Smooth muscle cell (in vitro differentiated cells): ENCODE measurements around the gene DDX59. TPM values are rescaled to one million over a fixed set of nuclear protein-coding genes. Genes with fewer than 3 reads are reported as not detected.

ENCODE experiments used
- DNase-seq: peaks from one replicate; lab custom pipeline; 2025; ENCODE audit not compliant: unreplicated experiment; lab: John Stamatoyannopoulos, UW
- H2AFZ ChIP-seq: fragments of 200-600 bp; sonication (generic); 2 replicates; pipeline ENCODE4 v1.6.0; 2016; ENCODE audit warnings: antibody characterized with exemption, low read depth, mild to moderate bottlenecking
- H3F3A ChIP-seq: fragments of 200-600 bp; sonication (generic); 2 replicates; pipeline ENCODE4 v1.6.0; 2017; ENCODE audit warnings: antibody characterized with exemption, low read depth
- H3K27ac ChIP-seq: fragments of 200-600 bp; sonication (generic); 2 replicates; pipeline ENCODE4 v1.5.1; 2016; ENCODE audit warnings: low read depth, mild to moderate bottlenecking
- H3K27me3 ChIP-seq: fragments of 200-600 bp; sonication (generic); 2 replicates; pipeline ENCODE4 v1.6.1; 2016; ENCODE audit warnings: low read depth, mild to moderate bottlenecking
- H3K36me3 ChIP-seq: fragments of 200-600 bp; sonication (generic); 2 replicates; pipeline ENCODE4 v1.5.1; 2016; ENCODE audit warnings: low read depth
- H3K4me1 ChIP-seq: fragments of 200-600 bp; sonication (generic); 2 replicates; pipeline ENCODE4 v1.5.1; 2016; ENCODE audit warnings: low read depth
- H3K4me2 ChIP-seq: fragments of 200-600 bp; sonication (generic); 2 replicates; pipeline ENCODE4 v1.6.0; 2016; ENCODE audit warnings: mild to moderate bottlenecking
- H3K4me3 ChIP-seq: fragments of 200-600 bp; sonication (generic); 2 replicates; pipeline ENCODE4 v1.5.1; 2016; ENCODE audit warnings: mild to moderate bottlenecking
- H3K79me2 ChIP-seq: fragments of 200-600 bp; sonication (generic); 2 replicates; pipeline ENCODE4 v1.6.0; 2016; ENCODE audit warnings: low read depth, mild to moderate bottlenecking
- H3K9ac ChIP-seq: fragments of 200-600 bp; sonication (generic); 2 replicates; pipeline ENCODE4 v1.6.0; 2016; ENCODE audit warnings: low read depth
- H3K9me3 ChIP-seq: fragments of 200-600 bp; sonication (generic); replicated peaks from 2 replicates; pipeline ENCODE4 v1.5.1; 2016; ENCODE audit warnings: low read depth
- H4K20me1 ChIP-seq: fragments of 200-600 bp; sonication (generic); 2 replicates; pipeline ENCODE4 v1.6.0; 2016; ENCODE audit warnings: low read depth
- WGBS: methylation state at CpG from one replicate; pipeline ENCODE4 v1.1.7; 2016; ENCODE audit warnings: low lambda C conversion rate; 5-methylcytosine and 5-hydroxymethylcytosine counted together
- polyA plus RNA-seq: library from polyadenylated mRNA; unstranded; fragments of >200 nt; fragmentation: Nextera tagmentation; extraction: Ambion mirVana; gene quantifications from 2 replicates; pipeline ENCODE4 v1.2.1, GENCODE V29; 2016
- total RNA-seq: library from RNA; depleted of rRNA; stranded (reverse); fragments of >200 nt; gene quantifications from 2 replicates; pipeline ENCODE4 v1.2.3, GENCODE V29; 2014
- TF ChIP-seq, protein P1 (sequence below): fragments of 200-600 bp; sonication (generic); IDR thresholded peaks from 2 replicates; pipeline ENCODE4 v1.5.1; 2017; ENCODE audit warnings: borderline replicate concordance, mild to moderate bottlenecking, antibody characterized with exemption; ENCODE audit not compliant: insufficient read depth, poor library complexity, severe bottlenecking

DDX59 gene
- total and polyA plus RNA-seq, 2 experiments from 2014 or later, result 7.7 to 22.5 TPM

DNA sequence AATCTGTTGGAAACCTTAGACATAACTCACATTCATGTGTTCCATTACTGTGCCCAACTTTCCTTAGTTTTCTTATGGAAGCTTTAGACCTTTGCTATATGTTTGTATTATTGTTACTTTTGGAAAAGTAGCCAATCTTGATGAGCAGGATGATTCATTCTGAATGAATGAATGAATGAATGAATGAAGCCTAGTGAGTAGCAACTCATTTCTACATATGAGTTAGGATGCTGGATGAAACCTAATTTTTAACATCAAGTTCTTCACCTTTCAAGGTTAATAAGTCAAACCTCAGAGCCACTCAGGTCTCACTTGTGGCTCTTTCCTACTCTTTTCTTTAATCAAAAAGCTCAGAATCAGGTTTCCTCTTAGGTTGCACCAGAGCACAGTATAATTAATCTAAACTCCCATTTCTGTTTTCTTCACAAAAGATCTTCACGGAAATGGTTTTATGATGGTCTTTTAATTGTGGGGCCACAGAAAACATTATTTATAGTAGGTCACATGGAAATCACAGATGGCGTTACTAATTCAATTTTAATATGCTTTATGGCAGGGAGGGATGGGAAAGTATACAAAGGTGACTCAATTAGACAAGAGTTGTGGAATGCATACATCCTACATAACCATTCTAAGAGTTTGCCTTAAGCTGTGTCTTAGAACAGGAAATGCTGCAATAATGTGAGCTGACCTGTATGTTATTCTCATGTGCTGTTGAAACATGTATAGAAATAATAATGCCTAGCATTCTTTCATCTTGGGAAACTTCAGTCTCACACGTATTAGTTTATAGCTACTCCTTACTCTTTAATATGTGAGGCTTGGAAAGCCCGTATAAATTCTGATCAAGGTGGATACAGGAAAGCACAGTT is 4.5 kb upstream of the DDX59 start:
- H2AFZ ChIP-seq, result no peak overlapping the region
- TF ChIP-seq, protein P1, sequence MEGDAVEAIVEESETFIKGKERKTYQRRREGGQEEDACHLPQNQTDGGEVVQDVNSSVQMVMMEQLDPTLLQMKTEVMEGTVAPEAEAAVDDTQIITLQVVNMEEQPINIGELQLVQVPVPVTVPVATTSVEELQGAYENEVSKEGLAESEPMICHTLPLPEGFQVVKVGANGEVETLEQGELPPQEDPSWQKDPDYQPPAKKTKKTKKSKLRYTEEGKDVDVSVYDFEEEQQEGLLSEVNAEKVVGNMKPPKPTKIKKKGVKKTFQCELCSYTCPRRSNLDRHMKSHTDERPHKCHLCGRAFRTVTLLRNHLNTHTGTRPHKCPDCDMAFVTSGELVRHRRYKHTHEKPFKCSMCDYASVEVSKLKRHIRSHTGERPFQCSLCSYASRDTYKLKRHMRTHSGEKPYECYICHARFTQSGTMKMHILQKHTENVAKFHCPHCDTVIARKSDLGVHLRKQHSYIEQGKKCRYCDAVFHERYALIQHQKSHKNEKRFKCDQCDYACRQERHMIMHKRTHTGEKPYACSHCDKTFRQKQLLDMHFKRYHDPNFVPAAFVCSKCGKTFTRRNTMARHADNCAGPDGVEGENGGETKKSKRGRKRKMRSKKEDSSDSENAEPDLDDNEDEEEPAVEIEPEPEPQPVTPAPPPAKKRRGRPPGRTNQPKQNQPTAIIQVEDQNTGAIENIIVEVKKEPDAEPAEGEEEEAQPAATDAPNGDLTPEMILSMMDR, result no peak
- H4K20me1 ChIP-seq, result no peaks in the 10 kb centered on the region
- H3K79me2 ChIP-seq, result peaks cover 12% of the 10 kb centered on the region
- peaks cover 13% of the 10 kb centered on the region for H3F3A ChIP-seq
- H3K9me3 ChIP-seq, result no peaks in the 10 kb centered on the region
- DNase-seq, result no peak
- peak overlapping the region; percentile 29 for H3K9ac ChIP-seq
- no peak overlapping the region for H3K4me3 ChIP-seq
- no peaks in the 10 kb centered on the region for H3K27me3 ChIP-seq
- no peaks in the 10 kb centered on the region for H3K36me3 ChIP-seq
- H3K27ac ChIP-seq, result peak overlapping the region; percentile 65
- H3K4me2 ChIP-seq, result no peak overlapping the region
- 86% methylated on average over 4 of the region's 4 CpGs for WGBS
- H3K4me1 ChIP-seq, result peaks cover 13% of the 10 kb centered on the region

- H3K9ac ChIP-seq, result no peak overlapping the region
- H3K9me3 ChIP-seq, result no peaks in the 10 kb centered on the region
- H3K4me1 ChIP-seq, result peaks cover 20% of the 10 kb centered on the region
- no peaks in the 10 kb centered on the region for H3K27me3 ChIP-seq
- H3K36me3 ChIP-seq, result no peaks in the 10 kb centered on the region
- no peak for DNase-seq
- WGBS, result 87% methylated on average over 5 of the region's 5 CpGs
- H3F3A ChIP-seq, result peaks cover 13% of the 10 kb centered on the region
- TF ChIP-seq, protein P1, result no peak
- H3K4me3 ChIP-seq, result peak overlapping the region; percentile 84
- no peak overlapping the region for H2AFZ ChIP-seq
- H3K79me2 ChIP-seq, result peaks cover 26% of the 10 kb centered on the region
- peak overlapping the region; percentile 100 for H3K27ac ChIP-seq
- H3K4me2 ChIP-seq, result peak overlapping the region; percentile 89
- H4K20me1 ChIP-seq, result no peaks in the 10 kb centered on the region
Observed at GRCh38 chr1:200671235-200671786, 1.6 kb upstream of the DDX59 start.

DNA sequence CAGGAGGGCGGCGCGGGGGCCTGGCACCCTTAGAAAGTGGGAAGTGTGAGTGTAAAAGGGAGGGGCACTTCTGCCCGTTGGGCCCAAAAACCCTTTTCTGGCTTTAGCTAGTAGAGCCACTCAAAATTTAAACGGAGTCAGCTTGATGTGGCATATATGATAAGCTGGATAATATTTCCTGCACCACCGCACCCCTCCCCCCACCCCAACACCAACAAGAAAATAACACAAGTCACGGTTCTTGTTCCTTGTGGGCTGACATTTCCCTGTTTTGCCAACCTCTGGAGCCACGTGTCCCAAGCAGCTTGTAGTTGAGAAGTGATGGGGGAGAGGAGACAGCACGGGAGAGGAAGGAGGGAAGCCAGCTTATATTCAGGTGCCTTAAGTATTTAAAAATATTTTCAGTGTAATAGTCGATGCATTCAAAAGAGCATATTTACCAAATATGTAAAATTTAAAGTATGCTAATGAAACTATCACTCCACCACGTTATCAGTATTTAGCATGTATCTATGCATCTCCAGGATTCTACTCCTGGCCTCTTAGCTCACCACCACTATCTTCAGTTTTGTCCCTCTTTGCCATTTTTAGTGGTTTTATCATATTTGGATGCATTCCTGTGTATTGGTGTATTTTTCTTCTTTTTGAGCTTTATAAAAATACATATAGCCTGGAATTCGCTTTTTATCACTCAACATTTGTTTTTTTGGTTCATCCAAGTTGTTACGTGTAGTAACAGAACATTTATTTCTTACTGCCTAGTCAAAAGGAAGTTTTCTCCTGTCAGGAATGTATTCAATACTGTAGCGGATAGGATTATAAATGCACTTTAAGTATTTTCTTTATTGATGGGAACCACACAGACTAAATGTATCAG is 773 bp upstream of the DDX59 start:
- TF ChIP-seq, protein P1, result no peak

More for the DNA sequence above, 773 bp upstream of the DDX59 start:
- H3K9me3 ChIP-seq, result no peaks in the 10 kb centered on the region
- no peaks in the 10 kb centered on the region for H3K36me3 ChIP-seq
- H3F3A ChIP-seq, result peaks cover 13% of the 10 kb centered on the region
- peaks cover 20% of the 10 kb centered on the region for H3K4me1 ChIP-seq
- H3K27me3 ChIP-seq, result no peaks in the 10 kb centered on the region
- peaks cover 26% of the 10 kb centered on the region for H3K79me2 ChIP-seq
- peak overlapping the region; percentile 100 for H3K27ac ChIP-seq
- peak overlapping the region; percentile 100 for H3K9ac ChIP-seq
- WGBS, result 20% methylated on average over 14 of the region's 14 CpGs
- no peaks in the 10 kb centered on the region for H4K20me1 ChIP-seq
- DNase-seq, result no peak
- H3K4me3 ChIP-seq, result peak overlapping the region; percentile 84
- H3K4me2 ChIP-seq, result peak overlapping the region; percentile 89
- peak overlapping the region; percentile 34 for H2AFZ ChIP-seq
